HepG2 (cell line): Measurements from ENCODE around the gene KRTAP3-3.

Experiments
- CBX1 ChIP-seq: IDR thresholded peaks from one replicate; pipeline ENCODE4 v1.6.1; 2016; ENCODE audit warnings: antibody characterized with exemption, low read depth
- CTCF ChIP-seq: sonication (generic); formaldehyde crosslinking; IDR thresholded peaks from 2 replicates; pipeline ENCODE4 v1.5.0; 2020; ENCODE audit warnings: mild to moderate bottlenecking, missing genetic modification reagents, moderate library complexity
- JUN ChIP-seq: sonication (generic); formaldehyde crosslinking; IDR thresholded peaks from 2 replicates; pipeline ENCODE4 v1.4.0; 2020; ENCODE audit warnings: mild to moderate bottlenecking, missing genetic modification reagents
- POLR2AphosphoS5 ChIP-seq: IDR thresholded peaks from 2 replicates; pipeline ENCODE4 v1.6.1; 2012; ENCODE audit warnings: low read depth, low read length
- POLR2G ChIP-seq: fragments of 200-400 bp; formaldehyde crosslinking; IDR thresholded peaks from 2 replicates; pipeline ENCODE4 v1.6.1; 2018; ENCODE audit warnings: mild to moderate bottlenecking, low read depth, low read length, moderate library complexity
- SOX6 ChIP-seq, 2 experiments: fragments of 450-650 bp in 1 of 2; sonication (generic) in 1 of 2; formaldehyde crosslinking in 1 of 2; IDR thresholded peaks; 2 replicates each; pipeline versions ENCODE4 v1.4.0 to v1.6.1; 2017 to 2020; ENCODE audit warnings: antibody characterized with exemption in 1 of 2, mild to moderate bottlenecking in 1 of 2, missing genetic modification reagents in 1 of 2
- SUZ12 ChIP-seq: fragments of 150-350 bp; IDR thresholded peaks from 2 replicates; pipeline ENCODE4 v1.6.1; 2014; ENCODE audit warnings: low read depth, low read length
- TAF1 ChIP-seq: sonication (generic); formaldehyde crosslinking; IDR thresholded peaks from 2 replicates; pipeline ENCODE4 v1.4.0; 2020; ENCODE audit warnings: missing genetic modification reagents
- THAP11 ChIP-seq: IDR thresholded peaks from 2 replicates; pipeline ENCODE4 v1.6.1; 2016; ENCODE audit warnings: missing biosample characterization, missing genetic modification reagents
- ZNF33B ChIP-seq: sonication (generic); formaldehyde crosslinking; IDR thresholded peaks from 2 replicates; pipeline ENCODE4 v1.5.1; 2020; ENCODE audit warnings: mild to moderate bottlenecking, missing genetic modification reagents
- ZSCAN20 ChIP-seq: sonication (generic); formaldehyde crosslinking; IDR thresholded peaks from 2 replicates; pipeline ENCODE4 v1.4.0; 2020; ENCODE audit warnings: missing genetic modification reagents, mild to moderate bottlenecking, borderline replicate concordance
- ZZZ3 ChIP-seq: sonication (generic); formaldehyde crosslinking; IDR thresholded peaks from 2 replicates; pipeline ENCODE4 v1.4.0; 2020; ENCODE audit warnings: missing genetic modification reagents, mild to moderate bottlenecking, borderline replicate concordance

- no peak for TF ChIP-seq ZNF33B
- TF ChIP-seq ZSCAN20 (CRISPR knock-in tag), result no peak
- no peak for TF ChIP-seq POLR2AphosphoS5
- TF ChIP-seq SUZ12, result no peak
- no peak for TF ChIP-seq JUN
- no peak for TF ChIP-seq POLR2G
- TF ChIP-seq CTCF (CRISPR knock-in tag), result no peak
- TF ChIP-seq ZZZ3 (CRISPR knock-in tag), result no peak
- no peak for TF ChIP-seq THAP11 (CRISPR knock-in tag)
- TF ChIP-seq CBX1, result no peak
- TF ChIP-seq SOX6 (IDR thresholded peaks at IDR 0.05), result no peak
- TF ChIP-seq SOX6 (CRISPR knock-in tag; IDR thresholded peaks at IDR 0.05), result no peak
- TF ChIP-seq TAF1 (CRISPR knock-in tag), result no peak
These were observed 26.4 kb upstream of the KRTAP3-3 start for GRCh38 chr17:41020336-41020735.
